NCI-H2227 treated with DMSO at 0.1 percent for 48 hours (cell line): Measurements from ENCODE around the gene MYL12A.
"Not testable (repeated sequence)": the region's sequence is repeated elsewhere in the genome, so short reads cannot be mapped to it uniquely, and the experiment has no call there.

Experiments used
- DNase-seq: peaks from one replicate; lab custom pipeline; 2025; lab: John Stamatoyannopoulos, UW

MYL12A gene

DNA sequence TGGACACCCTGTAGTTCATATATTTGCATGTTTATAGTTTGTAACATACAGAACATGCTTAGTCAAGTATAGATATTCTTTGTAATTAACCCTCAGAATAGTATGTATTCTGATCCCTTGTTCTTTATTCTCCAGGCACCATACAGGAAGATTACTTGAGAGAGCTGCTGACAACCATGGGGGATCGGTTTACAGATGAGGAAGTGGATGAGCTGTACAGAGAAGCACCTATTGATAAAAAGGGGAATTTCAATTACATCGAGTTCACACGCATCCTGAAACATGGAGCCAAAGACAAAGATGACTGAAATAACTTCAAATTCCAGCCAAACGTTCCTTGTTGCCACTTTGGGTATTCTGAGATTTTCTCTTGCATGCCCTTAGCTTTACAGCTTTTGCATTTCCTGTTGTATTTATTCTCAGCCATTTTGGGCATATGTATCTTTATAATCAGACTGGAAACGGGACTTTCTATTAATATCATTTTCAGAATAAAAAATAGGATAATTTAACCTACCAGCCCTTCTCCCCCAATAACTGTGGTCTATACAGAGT, 8.1 kb downstream of the MYL12A start:
- DNase-seq = no peak

DNA sequence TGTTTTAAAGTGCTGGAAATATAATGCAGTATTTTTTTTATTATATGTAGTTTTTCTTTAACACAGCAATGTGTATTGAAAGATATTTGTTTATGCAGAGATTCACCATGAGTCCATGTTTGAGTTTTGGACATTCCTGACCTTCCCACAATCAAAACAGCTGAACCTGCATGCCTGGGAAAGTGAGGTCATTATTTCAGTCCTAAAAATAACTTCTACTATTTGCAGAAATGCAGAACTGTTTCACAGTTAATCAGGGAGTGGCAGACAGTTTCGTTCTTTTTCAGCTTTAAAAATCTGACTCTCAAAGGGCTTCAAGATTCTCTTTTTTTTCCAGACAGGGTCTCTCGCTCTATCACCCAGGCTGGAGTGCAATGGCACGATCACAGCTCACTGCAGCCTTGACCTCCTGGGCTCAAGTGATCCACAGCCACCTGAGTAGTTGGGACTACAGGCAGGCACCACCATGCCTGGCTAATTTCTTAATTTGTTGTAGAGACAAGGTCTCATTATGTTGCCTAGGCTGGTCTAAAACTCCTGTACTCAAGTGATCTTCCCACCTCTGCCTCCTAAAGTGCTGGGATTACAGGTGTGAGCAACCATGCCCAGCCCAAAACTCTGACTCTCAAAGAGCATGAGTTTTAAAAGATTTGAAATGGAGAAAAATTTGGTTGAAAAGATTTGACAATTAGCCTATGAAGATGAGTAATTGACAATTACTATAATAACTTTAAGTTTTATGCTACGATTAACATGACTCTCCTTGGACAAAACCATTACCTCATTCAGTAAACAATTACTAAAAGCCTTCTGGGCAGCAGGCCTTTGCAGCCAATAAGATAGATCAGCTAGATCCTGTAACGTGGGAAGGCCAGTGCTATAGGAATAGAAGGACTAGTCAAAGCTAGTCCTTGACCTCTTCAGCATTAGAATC, 9.4 kb downstream of the MYL12A start:
- no peak for DNase-seq

DNA sequence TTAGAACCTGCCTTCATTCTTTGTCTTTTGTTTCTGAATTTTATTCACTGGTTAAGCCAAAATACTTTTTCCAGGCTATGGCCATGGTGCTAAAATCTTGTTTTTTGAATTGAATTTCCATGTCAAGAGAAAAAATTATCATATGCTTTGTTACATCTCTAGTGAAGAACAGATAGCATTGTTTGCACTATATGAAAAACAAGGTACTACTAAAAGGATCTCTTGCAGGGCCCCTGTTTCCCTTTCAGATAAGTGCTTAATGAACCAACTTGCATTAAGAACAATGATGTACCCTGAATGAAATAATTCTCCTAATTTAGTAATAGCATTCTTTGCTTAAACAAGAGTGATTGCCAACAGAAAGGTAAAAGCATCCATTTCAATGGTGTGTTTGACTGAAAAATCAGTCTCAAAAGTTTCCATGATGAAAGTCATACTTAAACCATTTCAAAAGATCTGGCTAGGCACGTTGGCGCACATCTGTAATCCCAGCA, 10.1 kb downstream of the MYL12A start:
- DNase-seq = no peak

DNA sequence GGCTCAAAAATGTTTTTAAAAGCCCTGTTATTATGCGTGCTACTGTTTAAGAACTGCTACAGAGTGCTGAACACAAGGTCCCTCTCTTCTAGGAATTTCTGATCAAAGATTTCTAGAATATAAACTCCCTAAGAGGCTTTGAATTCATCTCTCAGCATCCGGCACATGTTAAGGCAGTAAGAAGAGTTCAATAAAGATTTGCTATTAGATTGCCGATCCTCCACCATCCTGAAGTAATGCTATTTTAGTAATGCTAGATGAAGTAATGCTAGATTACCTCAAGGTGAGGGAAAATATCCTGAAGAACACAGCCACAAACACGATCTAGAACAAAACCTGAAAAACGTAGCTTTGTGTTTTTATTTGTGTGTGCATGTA, 13.4 kb downstream of the MYL12A start:
- DNase-seq = peak; percentile 76

DNA sequence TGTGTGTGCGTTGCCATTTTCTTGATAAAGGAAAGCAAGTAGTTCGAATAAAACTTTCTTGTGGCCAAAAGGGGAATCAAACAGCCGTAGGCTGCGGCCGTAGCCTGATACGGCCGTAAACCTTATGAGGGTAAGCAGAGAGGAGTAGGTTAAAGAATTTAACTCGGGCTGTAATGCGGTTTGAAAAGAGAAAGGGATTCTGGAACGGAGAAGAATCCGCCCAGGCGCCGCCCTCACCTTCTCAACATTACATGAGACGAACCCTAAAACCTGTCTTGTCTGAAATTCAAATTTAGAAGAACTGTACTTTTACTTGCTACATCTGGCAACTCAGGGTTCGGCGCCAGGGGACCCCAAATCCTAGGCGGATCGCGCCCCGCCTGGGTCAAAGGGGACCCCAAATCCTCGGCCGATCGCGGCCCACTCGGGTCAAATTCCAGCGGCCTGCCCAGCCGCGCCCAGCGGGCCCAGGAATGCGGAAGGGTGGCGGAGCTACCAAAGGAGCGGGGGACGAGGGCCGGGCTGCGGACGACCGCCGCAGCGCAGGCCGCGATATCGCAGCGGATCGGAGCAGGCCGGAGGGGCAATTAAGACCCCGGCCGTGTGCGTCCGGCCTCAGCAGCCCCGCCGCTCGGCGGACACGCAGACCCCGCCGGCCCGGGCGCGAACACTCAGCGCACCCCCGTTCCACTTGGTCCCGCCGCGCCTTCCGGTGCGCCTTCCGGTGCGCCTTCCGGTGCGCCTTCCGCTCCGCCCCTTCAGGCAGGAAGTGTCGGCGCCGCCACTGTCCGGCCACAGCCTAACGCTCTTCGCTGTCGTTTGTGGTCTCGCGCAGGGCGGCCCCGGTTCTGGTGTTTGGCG, 14.0 kb downstream of the MYL12A start, which contains the start of gene MYL12B:
Gene MYL12B, plus strand, starts transcription at position 761 of the 861 bp plus-strand sequence. CDS start 10,766 bp downstream, outside the sequence.
- peak; percentile 81 for DNase-seq

DNA sequence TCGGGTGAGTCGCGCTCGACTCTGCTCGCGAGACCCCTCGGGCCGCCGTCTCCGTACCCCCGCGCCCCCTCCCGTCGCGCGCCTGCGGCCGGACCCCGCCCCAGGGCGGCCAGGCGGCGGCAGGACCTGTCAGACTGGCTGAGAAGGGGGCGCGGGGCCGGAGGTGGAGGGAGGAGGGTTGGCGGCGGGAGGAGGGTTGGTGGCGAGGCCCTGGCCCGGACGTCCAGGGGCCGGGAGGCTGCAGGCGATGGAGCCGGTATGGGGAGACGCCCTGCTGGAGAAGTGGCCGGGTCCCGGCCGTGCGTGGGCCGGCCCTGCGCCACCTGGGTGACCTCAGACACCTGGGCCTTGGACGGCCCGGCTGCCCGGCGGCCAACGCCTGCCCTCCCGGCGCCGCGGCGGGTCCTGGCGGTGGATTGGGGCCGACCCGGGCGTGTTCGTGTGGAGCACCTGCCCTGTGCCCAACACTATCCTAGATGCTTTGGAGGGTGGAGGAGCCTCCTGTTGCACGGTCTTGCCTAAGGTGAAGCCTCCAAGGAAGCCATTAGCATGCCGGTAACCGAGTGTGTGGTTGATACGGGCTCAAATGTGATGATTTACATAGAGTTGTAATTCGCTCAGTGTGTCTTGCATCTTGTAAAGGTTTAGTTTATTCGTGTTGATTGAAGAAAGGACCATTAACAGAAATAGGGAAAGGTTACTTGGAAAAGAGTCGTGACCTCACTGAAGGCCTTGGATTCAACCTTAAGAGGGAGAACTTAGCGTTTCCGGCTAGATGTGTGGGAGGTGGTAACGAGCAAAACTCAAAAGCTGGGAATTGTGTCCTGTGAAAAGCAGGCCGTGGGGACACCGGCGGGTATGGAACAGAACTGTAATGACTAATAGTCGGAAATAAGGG, 14.9 kb downstream of the MYL12A start:
- DNase-seq = no peak

DNA sequence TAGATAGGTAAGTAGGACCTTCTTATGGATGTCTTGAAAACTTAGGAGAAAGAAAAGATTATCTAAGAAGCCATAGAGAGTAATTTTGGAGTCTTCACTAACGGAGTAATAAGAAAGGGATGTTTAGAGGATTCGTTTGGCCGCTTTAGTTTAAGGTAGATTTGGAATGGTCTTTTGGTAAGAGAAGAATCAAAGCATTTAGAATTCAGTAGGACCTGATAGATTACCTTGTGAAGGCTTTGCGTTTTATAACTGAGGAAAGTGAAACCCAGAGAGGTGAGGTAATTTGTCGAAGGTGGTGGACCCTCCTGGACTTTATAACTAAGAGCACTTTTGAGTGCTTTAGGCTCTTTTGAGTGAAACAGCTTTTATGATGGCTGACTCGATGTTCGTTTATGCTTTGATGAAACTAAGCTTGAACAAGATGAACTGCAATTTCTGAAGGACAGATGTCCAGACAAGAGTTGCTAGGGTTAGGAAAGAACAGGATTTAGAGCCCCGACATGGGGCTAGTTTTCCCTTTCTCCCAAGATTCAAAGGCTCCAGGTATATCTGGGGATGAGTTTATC, 15.6 kb downstream of the MYL12A start:
- no peak for DNase-seq

DNA sequence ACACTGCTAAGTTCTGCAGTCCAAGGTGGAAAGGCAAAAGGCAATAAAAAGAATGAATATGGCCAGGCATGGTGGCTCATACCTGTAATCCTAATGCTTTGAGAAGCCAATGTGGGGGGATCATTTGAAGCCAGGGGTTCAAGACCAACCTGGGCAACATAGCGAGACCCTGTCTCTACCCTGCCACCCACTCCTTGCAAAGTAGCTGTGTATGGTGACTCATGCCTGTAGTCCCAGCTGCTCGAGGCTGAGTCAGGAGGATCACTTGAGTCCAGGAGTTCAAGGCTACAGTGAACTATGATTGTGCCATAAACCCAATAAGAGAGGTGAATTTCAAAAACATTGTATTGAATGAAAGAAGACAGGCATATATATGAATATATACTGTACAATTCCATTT, 16.8 kb downstream of the MYL12A start:
- DNase-seq = no peak

DNA sequence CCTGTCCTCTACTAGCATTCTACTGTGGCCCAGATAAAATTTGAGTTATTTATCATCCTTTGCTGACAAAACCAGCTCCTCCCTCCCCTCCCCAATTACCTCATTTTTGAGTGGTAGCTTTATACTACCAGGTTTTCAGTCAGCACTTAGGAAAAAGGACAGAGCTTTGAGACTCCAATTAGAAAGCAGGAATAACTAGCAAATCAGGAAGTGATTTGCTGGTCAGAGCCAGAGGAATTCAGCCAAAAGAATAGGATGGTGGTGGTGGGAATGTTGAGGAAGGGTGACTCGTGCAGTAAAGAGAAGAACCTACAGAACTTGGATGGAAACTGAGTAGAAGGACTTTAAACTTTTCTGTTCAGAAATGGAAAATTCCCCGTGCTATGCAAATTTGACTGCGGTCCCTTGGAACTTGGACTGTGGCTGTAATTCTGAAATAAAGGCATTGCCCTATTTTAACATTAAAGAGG, 18.0 kb downstream of the MYL12A start:
- no peak for DNase-seq

DNA sequence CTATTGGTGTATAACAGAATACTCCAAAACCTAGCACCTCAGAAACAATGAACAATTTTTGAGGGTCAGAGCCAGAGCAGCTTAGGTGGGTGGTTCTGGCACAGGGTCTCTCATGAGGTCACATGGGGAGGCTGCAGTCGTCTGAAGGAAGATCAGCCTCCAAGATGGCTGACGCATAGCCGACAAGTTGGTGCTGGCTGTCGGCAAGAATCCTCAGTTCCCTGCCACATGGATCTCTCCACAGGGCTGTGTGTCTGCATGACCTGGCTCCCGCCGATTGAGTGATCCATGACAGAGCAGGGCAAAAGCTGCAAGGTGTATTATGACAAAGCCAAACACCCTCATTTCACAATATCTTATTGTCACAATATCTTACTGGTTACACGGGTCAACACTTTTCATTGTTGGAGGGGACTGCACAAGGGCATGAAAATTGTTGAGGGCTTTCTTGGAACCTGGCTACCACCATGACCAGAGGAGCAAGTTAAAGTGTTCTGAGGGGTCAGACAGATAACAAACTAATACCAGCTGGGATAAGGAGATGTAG, 18.5 kb downstream of the MYL12A start:
- DNase-seq = no peak

DNA sequence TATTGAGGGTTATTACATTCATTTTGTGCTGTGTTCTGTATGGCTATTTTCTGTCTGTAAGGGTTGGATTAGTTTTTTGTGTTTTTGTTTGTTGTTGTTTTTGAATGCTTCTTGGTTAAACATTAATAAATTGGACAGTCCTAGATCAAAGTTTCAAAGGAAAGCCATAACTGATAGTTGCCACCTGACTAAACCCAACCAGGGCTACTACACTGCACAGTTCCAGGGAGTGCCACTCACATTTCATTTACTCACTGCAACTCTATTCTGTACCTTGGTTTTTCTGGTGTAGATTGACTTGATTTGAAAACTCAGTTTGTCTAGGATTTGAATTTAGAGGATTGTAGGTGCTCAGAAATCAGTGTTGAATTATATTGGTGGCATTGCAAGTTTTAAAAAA, 20.7 kb downstream of the MYL12A start:
- no peak for DNase-seq

DNA sequence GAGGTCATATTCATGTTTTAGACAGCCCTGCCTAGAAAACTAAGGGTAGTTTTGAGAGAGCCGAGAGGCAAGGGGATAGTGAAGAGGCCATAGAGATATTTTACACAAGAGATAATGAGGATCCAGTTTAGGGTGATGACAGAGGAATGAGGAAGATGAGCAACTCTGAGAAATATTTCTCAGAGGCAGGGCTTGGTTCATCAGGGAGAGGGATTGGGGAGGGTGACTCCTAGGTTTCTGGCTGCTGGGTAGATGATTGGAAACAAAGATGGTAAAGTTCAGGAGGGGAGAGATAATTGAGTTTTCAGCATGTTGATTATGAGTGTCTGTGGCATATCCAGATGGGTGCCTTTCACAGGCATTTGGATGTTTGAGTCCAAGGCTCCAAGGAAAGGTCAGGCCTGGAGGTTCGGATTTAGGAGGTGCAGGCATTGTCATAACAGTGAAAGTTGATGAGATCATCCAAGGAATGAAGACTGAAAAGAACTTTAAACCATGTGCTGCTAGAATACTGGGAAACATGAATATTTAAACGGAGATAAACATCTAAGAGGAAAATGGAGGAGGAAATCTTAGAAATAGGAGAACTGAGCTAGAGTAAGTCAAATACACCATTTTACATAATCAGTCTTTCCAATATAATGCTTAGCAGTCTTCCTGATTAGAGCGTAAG, 21.8 kb downstream of the MYL12A start:
- no peak for DNase-seq

DNA sequence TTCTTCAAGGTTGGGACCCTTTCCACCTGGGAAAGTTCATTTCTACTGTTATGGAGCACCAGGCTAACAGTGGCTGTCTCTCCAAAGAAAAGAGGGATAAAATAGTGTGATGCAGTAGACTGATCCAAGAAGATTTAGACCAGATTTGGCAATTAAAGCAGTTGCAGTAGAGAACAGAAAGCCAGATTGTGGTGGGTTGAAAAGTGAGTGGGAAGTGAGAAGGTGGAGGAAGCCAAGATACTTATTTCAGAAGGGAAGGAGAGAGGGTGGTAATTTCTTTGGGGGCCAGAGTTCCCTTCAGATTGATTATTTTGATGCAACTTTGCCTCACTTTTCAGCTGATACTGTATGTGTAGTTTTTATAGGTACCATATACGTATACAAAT, 22.3 kb downstream of the MYL12A start:
- no peak for DNase-seq

DNA sequence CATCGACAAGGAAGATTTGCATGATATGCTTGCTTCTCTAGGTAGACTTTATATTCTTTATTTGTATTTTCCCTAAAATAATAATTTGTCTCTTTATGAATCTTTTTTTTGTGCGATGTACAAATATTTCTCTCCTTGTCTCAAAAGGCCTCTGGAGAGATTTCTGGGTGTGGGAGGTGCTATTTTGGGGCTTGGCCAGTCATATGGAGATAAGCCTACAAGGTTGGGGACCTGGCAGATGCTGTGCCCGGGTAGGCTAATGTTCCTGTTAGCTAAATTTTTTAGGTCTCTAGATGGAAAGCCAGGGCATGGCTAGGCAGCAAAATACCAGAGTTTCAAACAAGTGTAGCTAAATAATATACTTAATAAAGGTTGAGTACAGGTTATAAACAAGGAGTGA, 25.4 kb downstream of the MYL12A start:
- DNase-seq = no peak

DNA sequence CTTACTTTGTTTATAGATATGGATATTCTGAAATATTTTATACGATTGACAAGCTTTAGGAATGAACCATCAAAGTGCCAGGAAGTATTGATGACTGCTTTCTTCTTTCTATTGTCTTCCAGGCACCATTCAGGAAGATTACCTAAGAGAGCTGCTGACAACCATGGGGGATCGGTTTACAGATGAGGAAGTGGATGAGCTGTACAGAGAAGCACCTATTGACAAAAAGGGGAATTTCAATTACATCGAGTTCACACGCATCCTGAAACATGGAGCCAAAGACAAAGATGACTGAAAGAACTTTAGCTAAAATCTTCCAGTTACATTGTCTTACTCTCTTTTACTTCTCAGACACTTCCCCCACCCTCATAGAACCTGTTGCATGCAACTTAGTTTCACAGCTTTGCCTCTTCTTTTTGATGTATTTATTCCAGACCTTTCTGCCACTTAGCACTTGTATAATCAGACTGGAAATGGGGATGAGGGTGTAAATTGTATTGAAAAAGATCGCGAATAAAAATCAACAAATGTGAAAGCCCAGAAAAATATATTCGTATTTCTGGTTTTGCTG, 30.1 kb downstream of the MYL12A start:
- not testable (repeated sequence) for DNase-seq

DNA sequence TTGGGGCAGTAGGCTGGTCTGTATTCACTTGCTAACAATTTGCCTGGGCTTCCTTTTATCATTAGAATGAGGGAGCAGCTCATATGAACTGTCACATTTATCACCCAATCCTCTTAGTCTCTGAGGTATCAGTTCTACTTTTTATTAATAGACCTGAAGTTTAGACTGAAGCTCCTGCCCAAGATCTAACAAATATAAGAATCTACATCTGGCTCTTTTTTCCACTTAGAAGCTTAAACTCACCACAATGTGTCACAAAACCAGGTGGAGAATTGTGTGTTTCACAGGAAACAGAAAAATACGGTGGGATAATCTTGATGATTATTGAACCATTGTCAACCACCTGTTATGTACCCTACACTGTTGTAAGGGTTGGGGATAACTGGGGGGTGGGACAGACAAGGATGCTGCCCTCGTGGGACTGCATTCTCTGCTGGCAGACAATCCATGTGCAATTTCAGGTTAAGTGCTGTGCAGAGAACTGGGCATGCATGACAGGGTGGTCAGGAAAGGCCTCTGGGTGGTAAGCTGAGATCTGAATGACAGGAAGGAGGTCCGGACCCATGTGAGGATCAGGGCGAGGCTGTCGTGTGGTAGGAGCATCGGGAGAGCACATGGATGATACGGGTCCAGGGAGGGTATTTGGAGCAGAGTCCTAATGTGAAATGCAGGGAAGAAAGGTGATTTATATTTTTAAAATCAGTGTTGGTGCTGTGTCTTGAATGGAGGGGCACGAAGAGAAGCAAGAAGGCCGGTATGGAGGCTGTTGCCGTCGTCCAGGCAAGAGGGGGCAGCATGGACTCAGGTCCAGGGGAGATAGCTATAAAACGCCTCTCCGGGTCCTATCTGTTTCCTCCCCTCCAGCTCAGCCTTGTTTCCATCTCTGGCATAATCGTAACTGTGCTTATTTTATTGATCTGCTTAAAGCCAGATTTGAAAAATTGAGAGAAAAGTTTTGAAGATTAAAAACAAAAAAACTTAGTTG, 31.9 kb downstream of the MYL12A start:
- no peak for DNase-seq

DNA sequence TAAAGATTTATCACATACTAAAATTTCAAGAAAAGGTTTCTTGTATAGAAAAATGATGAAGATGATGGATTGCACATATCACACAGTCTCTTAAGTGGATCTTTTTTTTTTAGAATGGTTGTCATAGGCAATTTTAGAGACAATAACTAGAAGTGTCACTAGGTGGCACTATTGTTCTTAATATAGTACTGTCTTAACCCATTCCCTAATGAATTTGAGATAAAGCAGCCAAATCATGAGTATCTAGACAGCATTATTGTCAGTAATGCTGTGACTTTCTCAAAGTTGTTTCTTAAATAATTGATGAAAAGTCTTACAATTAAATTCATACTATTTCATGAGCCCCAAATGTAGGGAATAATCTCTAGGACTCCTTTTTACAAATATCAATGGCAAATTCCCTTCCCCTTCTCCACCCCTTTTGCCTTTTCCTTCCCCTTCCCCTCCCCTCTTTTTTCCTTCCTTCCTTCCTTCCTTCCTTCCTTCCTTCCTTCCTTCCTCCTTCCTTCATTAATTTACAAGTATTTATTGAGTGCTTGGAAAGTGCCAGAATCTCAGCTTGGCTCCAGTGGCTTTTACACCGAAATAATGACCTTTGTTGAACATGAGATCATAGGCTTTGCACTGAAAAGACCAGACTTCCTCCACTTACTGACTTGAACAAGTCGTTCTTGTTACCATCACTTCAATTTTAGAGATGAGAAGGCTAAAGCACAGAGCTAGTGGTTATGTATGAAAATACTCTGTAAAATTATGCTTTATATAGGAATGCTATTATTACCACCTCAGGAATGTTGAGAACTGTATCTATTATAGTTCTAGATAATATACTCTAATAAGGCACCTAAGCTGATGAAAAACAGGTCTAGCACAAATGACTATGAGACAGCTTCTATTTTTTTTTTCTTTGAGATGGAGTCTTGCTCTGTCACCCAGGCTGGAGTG, 34.1 kb downstream of the MYL12A start:
- DNase-seq = peak; percentile 66
